ENCODE results near the gene UBR4.

DNA sequence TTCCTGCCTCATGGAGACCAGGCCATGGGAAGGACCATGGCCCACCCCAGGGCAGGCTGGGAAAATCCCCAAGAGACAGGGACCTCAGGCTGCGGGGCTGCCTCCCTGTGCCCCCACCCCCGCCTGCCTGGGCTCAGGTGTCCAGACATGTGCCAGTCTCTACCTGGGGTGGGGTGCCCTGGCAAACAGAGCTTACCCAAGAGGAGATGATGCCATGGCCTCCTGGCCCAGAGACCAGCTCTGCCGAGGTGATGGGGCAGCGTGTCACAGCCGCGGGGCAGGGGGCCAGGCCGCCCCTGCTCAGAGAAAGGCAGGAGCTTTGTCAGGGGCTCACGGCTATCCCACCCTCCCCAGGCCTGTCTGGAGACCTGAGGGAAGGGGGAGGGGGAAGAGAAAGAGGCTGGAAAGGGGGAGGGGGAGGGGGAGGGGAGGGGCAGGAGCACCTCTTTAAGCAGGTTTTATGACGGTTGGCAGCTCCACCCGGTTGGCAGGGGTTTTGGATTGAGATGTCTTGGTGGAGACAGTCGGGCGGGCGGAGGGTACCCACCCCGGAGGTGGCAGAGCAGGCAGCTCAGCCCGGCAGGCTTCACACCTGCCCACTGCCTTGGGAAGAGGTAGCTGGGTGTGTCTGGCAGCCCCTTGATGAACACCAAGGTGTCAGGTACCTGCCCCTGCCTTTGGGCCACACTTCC is 152.1 kb downstream of the UBR4 start:
- TF ChIP-seq, protein P1, sequence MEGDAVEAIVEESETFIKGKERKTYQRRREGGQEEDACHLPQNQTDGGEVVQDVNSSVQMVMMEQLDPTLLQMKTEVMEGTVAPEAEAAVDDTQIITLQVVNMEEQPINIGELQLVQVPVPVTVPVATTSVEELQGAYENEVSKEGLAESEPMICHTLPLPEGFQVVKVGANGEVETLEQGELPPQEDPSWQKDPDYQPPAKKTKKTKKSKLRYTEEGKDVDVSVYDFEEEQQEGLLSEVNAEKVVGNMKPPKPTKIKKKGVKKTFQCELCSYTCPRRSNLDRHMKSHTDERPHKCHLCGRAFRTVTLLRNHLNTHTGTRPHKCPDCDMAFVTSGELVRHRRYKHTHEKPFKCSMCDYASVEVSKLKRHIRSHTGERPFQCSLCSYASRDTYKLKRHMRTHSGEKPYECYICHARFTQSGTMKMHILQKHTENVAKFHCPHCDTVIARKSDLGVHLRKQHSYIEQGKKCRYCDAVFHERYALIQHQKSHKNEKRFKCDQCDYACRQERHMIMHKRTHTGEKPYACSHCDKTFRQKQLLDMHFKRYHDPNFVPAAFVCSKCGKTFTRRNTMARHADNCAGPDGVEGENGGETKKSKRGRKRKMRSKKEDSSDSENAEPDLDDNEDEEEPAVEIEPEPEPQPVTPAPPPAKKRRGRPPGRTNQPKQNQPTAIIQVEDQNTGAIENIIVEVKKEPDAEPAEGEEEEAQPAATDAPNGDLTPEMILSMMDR (IDR thresholded peaks at IDR 0.05; ENCODE audit: low read length), result no peak
- TF ChIP-seq EZH2 (optimal IDR thresholded peaks at IDR 0.05; ENCODE audit: low read depth, low read length), result no peak
